Lower lobe of right lung (tissue), 2 donors: Measurements from ENCODE around the gene AKAP6. TPM values are rescaled to one million over a fixed set of nuclear protein-coding genes. Genes with fewer than 3 reads are reported as not detected.

Experiments
- ATAC-seq, 2 donors: fragments of 200-7000 bp; cut with Tn5 transposase; one replicate each; pipeline ENCODE4 v1.9.1; 2020 to 2022; ENCODE audit warnings: mild to moderate bottlenecking in 2 of 2, moderate library complexity in 2 of 2
- DNase-seq: peaks from one replicate; pipeline ENCODE4 v3.0.0-alpha.2; 2020
- H3K27ac ChIP-seq: fragments of 200-600 bp; one replicate; pipeline ENCODE4 v1.8.0; 2022
- H3K27me3 ChIP-seq: fragments of 200-600 bp; one replicate; pipeline ENCODE4 v1.8.0; 2022; ENCODE audit warnings: low read depth
- H3K36me3 ChIP-seq: fragments of 200-600 bp; one replicate; pipeline ENCODE4 v1.8.0; 2022; ENCODE audit warnings: mild to moderate bottlenecking
- H3K4me1 ChIP-seq: fragments of 200-600 bp; one replicate; pipeline ENCODE4 v1.8.0; 2022
- H3K4me3 ChIP-seq: fragments of 200-600 bp; one replicate; pipeline ENCODE4 v1.8.0; 2022; ENCODE audit warnings: mild to moderate bottlenecking
- H3K9me3 ChIP-seq: fragments of 200-600 bp; one replicate; pipeline ENCODE4 v1.8.0; 2022
- intact Hi-C: fragments of 100-400 bp; cut with DNase I; formaldehyde crosslinking; loops from one replicate; pipeline ENCODE4 v1.11.0; 2022
- total RNA-seq: library from RNA; stranded (reverse); fragmentation: NEBNext Ultra II Directional; extraction: Animal tissue kit (Norgen Biotek cat#: 25700); gene quantifications from one replicate; pipeline ENCODE4 v1.2.1, GENCODE V29; 2021
- TF ChIP-seq, protein P1 (sequence below): fragments of 200-600 bp; IDR thresholded peaks from one replicate; pipeline ENCODE4 v1.8.0; 2022; ENCODE audit warnings: antibody characterized with exemption, mild to moderate bottlenecking
- donor health status: DM: no; HTN: yes; CAD: no; lungs with severe emphysema.

The AKAP6 gene
- total RNA-seq, 1 donor from 2014 or later, result 8.6 TPM

DNA sequence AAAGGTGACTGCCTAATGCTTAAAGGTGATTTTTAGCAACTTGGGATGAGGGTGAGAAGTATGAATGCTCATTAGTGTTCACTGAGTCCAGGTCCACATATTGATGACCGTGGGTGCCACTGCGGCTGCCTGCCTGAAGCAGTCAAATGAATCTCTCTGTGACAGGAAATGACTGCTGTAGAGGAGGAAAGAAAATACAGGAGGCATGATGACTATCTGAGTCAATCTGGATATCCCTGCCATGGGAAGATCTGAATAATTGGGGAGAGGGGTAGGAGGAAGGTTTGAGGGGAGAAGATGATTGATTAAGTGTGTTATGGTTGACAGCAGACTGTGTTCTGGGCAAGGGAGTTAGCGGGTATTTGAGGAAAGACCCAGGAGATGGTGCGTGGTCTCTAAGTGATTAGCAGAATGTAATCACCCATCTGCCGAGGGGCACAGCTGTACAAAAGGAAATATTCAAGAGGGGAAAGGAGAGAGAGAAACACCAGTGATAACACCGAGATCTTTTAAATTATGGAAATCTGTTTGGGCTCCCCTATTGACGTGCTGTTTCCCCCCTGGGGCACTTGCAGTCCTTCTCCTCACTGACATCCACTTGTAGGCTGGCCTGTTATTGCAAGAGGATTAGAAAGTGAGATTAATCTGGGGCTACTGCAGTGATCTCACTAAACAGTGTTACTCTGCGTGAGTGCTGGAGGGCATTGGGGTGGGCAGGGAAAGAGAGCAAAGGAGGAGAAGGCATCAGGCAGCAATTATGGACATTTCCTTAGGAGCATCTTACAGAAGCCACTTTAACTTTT is 97.7 kb downstream of the AKAP6 start:
- Histone ChIP-seq H3K27me3 (no peaks in the 10 kb centered on the region), H3K4me3 (no peak overlapping the region), H3K4me1 (no peaks in the 10 kb centered on the region), H3K36me3 (no peaks in the 10 kb centered on the region), H3K9me3 (no peaks in the 10 kb centered on the region), H3K27ac (no peak overlapping the region)
- ATAC-seq, result no peak
- TF ChIP-seq, protein P1, sequence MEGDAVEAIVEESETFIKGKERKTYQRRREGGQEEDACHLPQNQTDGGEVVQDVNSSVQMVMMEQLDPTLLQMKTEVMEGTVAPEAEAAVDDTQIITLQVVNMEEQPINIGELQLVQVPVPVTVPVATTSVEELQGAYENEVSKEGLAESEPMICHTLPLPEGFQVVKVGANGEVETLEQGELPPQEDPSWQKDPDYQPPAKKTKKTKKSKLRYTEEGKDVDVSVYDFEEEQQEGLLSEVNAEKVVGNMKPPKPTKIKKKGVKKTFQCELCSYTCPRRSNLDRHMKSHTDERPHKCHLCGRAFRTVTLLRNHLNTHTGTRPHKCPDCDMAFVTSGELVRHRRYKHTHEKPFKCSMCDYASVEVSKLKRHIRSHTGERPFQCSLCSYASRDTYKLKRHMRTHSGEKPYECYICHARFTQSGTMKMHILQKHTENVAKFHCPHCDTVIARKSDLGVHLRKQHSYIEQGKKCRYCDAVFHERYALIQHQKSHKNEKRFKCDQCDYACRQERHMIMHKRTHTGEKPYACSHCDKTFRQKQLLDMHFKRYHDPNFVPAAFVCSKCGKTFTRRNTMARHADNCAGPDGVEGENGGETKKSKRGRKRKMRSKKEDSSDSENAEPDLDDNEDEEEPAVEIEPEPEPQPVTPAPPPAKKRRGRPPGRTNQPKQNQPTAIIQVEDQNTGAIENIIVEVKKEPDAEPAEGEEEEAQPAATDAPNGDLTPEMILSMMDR, result no peak
- intact Hi-C loops, result no loop called here
- no peak for DNase-seq

- intact Hi-C loops, result no loop called here
- no peak for DNase-seq
- H3K27ac ChIP-seq, result no peak overlapping the region
Measured at GRCh38 chr14:32427726-32428528, 98.8 kb downstream of the AKAP6 start.

GRCh38 chr14:32428875-32429274 is 99.8 kb downstream of the AKAP6 start:
- H3K4me1 ChIP-seq, result no peaks in the 10 kb centered on the region
- ATAC-seq (no peak), DNase-seq (no peak)
- TF ChIP-seq, protein P1, result no peak
- intact Hi-C loops, result no loop called here
- no peaks in the 10 kb centered on the region for H3K9me3 ChIP-seq
- no peaks in the 10 kb centered on the region for H3K27me3 ChIP-seq
- H3K36me3 ChIP-seq, result no peaks in the 10 kb centered on the region
- no peak overlapping the region for H3K4me3 ChIP-seq
- H3K27ac ChIP-seq, result no peak overlapping the region

More at GRCh38 chr14:32427726-32428528, 98.8 kb downstream of the AKAP6 start:
- no peaks in the 10 kb centered on the region for H3K36me3 ChIP-seq
- H3K4me3 ChIP-seq, result no peak overlapping the region
- H3K4me1 ChIP-seq, result no peaks in the 10 kb centered on the region
- no peaks in the 10 kb centered on the region for H3K9me3 ChIP-seq
- ATAC-seq, result no peak
- no peaks in the 10 kb centered on the region for H3K27me3 ChIP-seq
- TF ChIP-seq, protein P1, result no peak

DNA sequence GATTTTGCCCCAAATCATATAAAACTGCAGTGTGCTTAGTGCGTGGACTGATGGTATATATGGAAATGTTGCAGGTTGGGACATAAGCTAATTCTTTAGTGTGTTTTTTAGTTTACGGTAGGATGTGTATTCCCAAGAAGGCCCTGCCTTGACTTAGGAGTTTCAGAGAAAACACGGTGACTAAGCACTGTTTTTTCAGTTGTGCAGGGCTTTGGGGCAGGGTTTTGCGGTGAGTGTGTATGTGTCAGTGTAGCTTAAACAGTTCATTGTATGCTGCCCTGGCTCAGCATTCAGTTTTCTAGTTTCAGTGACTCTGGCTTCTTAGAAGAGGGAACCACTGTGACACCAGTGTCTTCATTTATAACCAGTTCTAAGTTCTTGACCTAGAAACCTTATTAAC is 101.2 kb downstream of the AKAP6 start:
- intact Hi-C loops, result no loop called here
- no peaks in the 10 kb centered on the region for H3K4me1 ChIP-seq

GRCh38 chr14:32432813-32433538 is 103.9 kb downstream of the AKAP6 start:
- Histone ChIP-seq H3K9me3 (no peaks in the 10 kb centered on the region), H3K36me3 (no peaks in the 10 kb centered on the region), H3K27ac (no peak overlapping the region), H3K4me3 (no peak overlapping the region), H3K4me1 (no peaks in the 10 kb centered on the region), H3K27me3 (no peaks in the 10 kb centered on the region)
- TF ChIP-seq, protein P1, result no peak
- intact Hi-C loops, result no loop called here
- peak in 1 of 2 donors; percentile 23 for ATAC-seq
- no peak for DNase-seq

More for the DNA sequence above, 101.2 kb downstream of the AKAP6 start:
- Histone ChIP-seq H3K27me3 (no peaks in the 10 kb centered on the region), H3K36me3 (no peaks in the 10 kb centered on the region), H3K4me3 (no peak overlapping the region), H3K9me3 (no peaks in the 10 kb centered on the region), H3K27ac (no peak overlapping the region)
- DNase-seq (no peak), ATAC-seq (no peak)
- TF ChIP-seq, protein P1, result no peak
